Mesendoderm (in vitro differentiated cells): ENCODE data around the gene VSIG2.

Experiments used
- DNase-seq: peaks from one replicate; pipeline ENCODE4 v3.0.0; 2013
- H2AK5ac ChIP-seq: 2 replicates; pipeline ENCODE4 v1.6.1; 2013; ENCODE audit warnings: low read length, inconsistent platforms
- H2BK120ac ChIP-seq: 2 replicates; pipeline ENCODE4 v1.6.1; 2013; ENCODE audit warnings: low read depth, mild to moderate bottlenecking, low read length, moderate library complexity, mixed read lengths
- H2BK15ac ChIP-seq: replicated peaks from 2 replicates; pipeline ENCODE4 v1.6.1; 2013; ENCODE audit warnings: low read depth, mild to moderate bottlenecking, moderate library complexity
- H2BK5ac ChIP-seq: 2 replicates; pipeline ENCODE4 v1.6.1; 2013; ENCODE audit warnings: low read length, inconsistent platforms
- H3K18ac ChIP-seq: 2 replicates; pipeline ENCODE4 v1.6.1; 2013; ENCODE audit warnings: mild to moderate bottlenecking, low read length, mixed read lengths
- H3K23ac ChIP-seq: one replicate; pipeline ENCODE4 v1.6.1; 2013; ENCODE audit warnings: low read length
- H3K27ac ChIP-seq: 2 replicates; pipeline ENCODE4 v1.5.1; 2013; ENCODE audit warnings: low read depth, mild to moderate bottlenecking, inconsistent platforms, low read length, moderate library complexity
- H3K27me3 ChIP-seq: 2 replicates; pipeline ENCODE4 v1.6.1; 2013; ENCODE audit warnings: low read length, control low read depth, mild to moderate bottlenecking, inconsistent platforms; ENCODE audit not compliant: insufficient read depth, poor library complexity
- H3K36me3 ChIP-seq: 2 replicates; pipeline ENCODE4 v1.6.1; 2013; ENCODE audit warnings: low read length, inconsistent platforms; ENCODE audit not compliant: control insufficient read depth, insufficient read depth
- H3K4ac ChIP-seq: one replicate; pipeline ENCODE4 v1.6.1; 2013; ENCODE audit warnings: low read depth, mild to moderate bottlenecking, low read length, moderate library complexity
- H3K4me1 ChIP-seq: 2 replicates; pipeline ENCODE4 v1.6.1; 2013; ENCODE audit warnings: low read depth, low read length, inconsistent platforms; ENCODE audit not compliant: control insufficient read depth
- H3K4me2 ChIP-seq: 2 replicates; pipeline ENCODE4 v1.6.1; 2013; ENCODE audit warnings: low read length
- H3K4me3 ChIP-seq: 2 replicates; pipeline ENCODE4 v1.5.1; 2013; ENCODE audit warnings: mild to moderate bottlenecking, low read length
- H3K56ac ChIP-seq: one replicate; pipeline ENCODE4 v1.6.1; 2013; ENCODE audit warnings: low read length
- H3K79me1 ChIP-seq: 2 replicates; pipeline ENCODE4 v1.6.1; 2013; ENCODE audit warnings: low read length, inconsistent platforms
- H3K79me2 ChIP-seq: 2 replicates; pipeline ENCODE4 v1.6.1; 2013; ENCODE audit warnings: mild to moderate bottlenecking, low read length; ENCODE audit not compliant: control insufficient read depth, insufficient read depth
- H3K9ac ChIP-seq: 2 replicates; pipeline ENCODE4 v1.6.1; 2013; ENCODE audit warnings: low read length, inconsistent platforms
- H4K5ac ChIP-seq: one replicate; pipeline ENCODE4 v1.6.1; 2013; ENCODE audit warnings: low read length
- H4K8ac ChIP-seq: one replicate; pipeline ENCODE4 v1.6.1; 2013; ENCODE audit warnings: low read depth, mild to moderate bottlenecking, control low read depth, low read length, moderate library complexity
- WGBS: extraction: QIAGEN DNeasy Blood & Tissue Kit; methylation state at CpG from one replicate; pipeline ENCODE4 v1.1.7; 2013; ENCODE audit warnings: low lambda C conversion rate, missing lambda C conversion rate; ENCODE audit not compliant: insufficient coverage; ENCODE audit errors: extremely low coverage; 5-methylcytosine and 5-hydroxymethylcytosine counted together

Gene VSIG2

DNA sequence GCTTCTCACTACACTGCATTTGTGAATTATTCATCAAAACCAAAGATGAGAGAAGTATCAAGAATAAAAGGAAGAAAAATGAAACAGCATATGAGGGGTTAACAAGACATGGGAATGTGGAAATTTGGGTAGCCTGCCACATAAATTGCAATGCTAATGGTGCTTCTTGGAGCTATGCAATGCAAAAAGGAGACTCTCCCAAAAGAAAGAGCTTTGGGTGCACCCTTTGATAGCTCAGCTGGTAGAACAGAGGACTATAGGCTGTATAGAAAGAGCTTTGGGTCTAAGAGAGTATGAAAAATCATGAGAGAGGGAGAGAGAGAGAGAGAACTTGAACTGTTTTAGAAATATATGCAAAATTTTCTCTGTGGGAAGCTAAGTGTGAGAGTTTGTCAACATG, 52.0 kb downstream of the VSIG2 start:
- no peak for DNase-seq
- Histone ChIP-seq H3K18ac (no peak overlapping the region), H3K23ac (no peak overlapping the region), H3K56ac (no peak overlapping the region), H3K36me3 (no peaks in the 10 kb centered on the region), H4K5ac (no peak overlapping the region), H3K4me1 (no peaks in the 10 kb centered on the region), H2BK5ac (no peak overlapping the region), H3K27me3 (no peaks in the 10 kb centered on the region), H3K79me1 (no peaks in the 10 kb centered on the region), H2AK5ac (no peak overlapping the region), H3K27ac (no peak overlapping the region), H4K8ac (no peak overlapping the region), H3K4me3 (no peak overlapping the region), H2BK15ac (no peak overlapping the region), H3K4me2 (no peak overlapping the region), H2BK120ac (no peak overlapping the region), H3K79me2 (no peaks in the 10 kb centered on the region), H3K4ac (no peak overlapping the region), H3K9ac (no peak overlapping the region)

GRCh38 chr11:124699547-124699946, 52.5 kb downstream of the VSIG2 start:
- Histone ChIP-seq H3K4ac (no peak overlapping the region), H3K79me1 (no peaks in the 10 kb centered on the region), H3K27me3 (no peaks in the 10 kb centered on the region), H2AK5ac (no peak overlapping the region), H4K5ac (no peak overlapping the region), H3K23ac (no peak overlapping the region), H3K56ac (no peak overlapping the region), H3K4me1 (no peaks in the 10 kb centered on the region), H3K9ac (no peak overlapping the region), H3K36me3 (no peaks in the 10 kb centered on the region), H2BK5ac (no peak overlapping the region), H2BK15ac (no peak overlapping the region), H4K8ac (no peak overlapping the region), H3K4me3 (no peak overlapping the region), H3K27ac (no peak overlapping the region), H2BK120ac (no peak overlapping the region), H3K18ac (no peak overlapping the region), H3K79me2 (no peaks in the 10 kb centered on the region), H3K4me2 (no peak overlapping the region)
- no CpG with 5 or more reads among the region's 1 CpG for WGBS
- DNase-seq = no peak
